Measurements from ENCODE around the gene PEX26. TPM values are rescaled to one million over a fixed set of nuclear protein-coding genes. Genes with fewer than 3 reads are reported as not detected.

Gene PEX26
- total RNA-seq (2021; ENCODE audit: unreplicated experiment): 21.9 TPM
- polyA plus RNA-seq (2012; ENCODE audit: insufficient read length): 14.1 TPM
- percentile 66 among the genes with signal in this experiment for Bru-seq, nascent RNA
- percentile 81 among the genes with signal in this experiment for BruChase-seq, experiment 1, labeled RNA remaining after a 2-hour chase
- percentile 86 among the genes with signal in this experiment for BruChase-seq, experiment 2, labeled RNA remaining after a 6-hour chase
- long read RNA-seq, partial matches to known transcripts: 2 of 18 reads
- long read RNA-seq, other reads (novel, unspliced or antisense): 13 of 18 reads

- Histone ChIP-seq H3K4me3 (ENCODE audit: low read depth in 2 of 2, low read length in 2 of 2) (peak within 1 kb of the TSS; percentile 92 to 95), H3K36me3 (ENCODE audit: control insufficient read depth, insufficient read depth, low read length) (peaks cover 10% of the 10 kb centered on the region), H3K9me3 (ENCODE audit: control insufficient read depth, insufficient read depth, low read depth, low read length) (no peaks in the 10 kb centered on the region), H3K4me1 (ENCODE audit: control insufficient read depth, insufficient read depth, low read length) (peaks cover 7% of the 10 kb centered on the region), H3K27ac (ENCODE audit: low read length) (peak within 1 kb of the TSS; percentile 84), H3K27me3 (ENCODE audit: control insufficient read depth, insufficient read depth, low read length) (no peaks in the 10 kb centered on the region)
- intact Hi-C loops (cut with micrococcal nuclease; ENCODE audit: unreplicated experiment): no loop called here
- TF ChIP-seq SIN3A (IDR thresholded peaks at IDR 0.05; ENCODE audit: borderline replicate concordance, insufficient read depth, low read depth, low read length) (peak; percentile 65; the same call in 1 of the 2 replicates), TCF7L2 (IDR thresholded peaks at IDR 0.05; ENCODE audit: low read depth, low read length) (peak; percentile 93), REST (IDR thresholded peaks at IDR 0.05; ENCODE audit: insufficient read depth in 1 of 2, low read depth in 2 of 2, low read length in 1 of 2) (no peak), CTCF (IDR thresholded peaks at IDR 0.05) (no peak), POLR2AphosphoS5 (IDR thresholded peaks at IDR 0.05; ENCODE audit: low read depth, low read length) (0 out of 2 replicates have a peak, but pooled peaks have one; percentile 31)
- DNase-seq (ENCODE audit: low read depth, low spot score): peak; percentile 55
- peak; percentile 99 for ATAC-seq
- POLR2A ChIA-PET: interaction anchor here (0.6 to 0.7 kb wide), 2 partner anchors 15 to 334 kb away, joined by 3 read pairs; no protein-coding TSS in a partner anchor
- no TSS peak for BruUV-seq (replicated peaks)
- in situ Hi-C loops (cut with HindIII; ENCODE audit: low pct_unique_long_range_greater_than_20kb, low sequenced_read_pairs): no loop called here
- CTCF ChIA-PET: no interaction called here
Observed at GRCh38 chr22:18077639-18078328, at the start of gene PEX26. TSS of gene PEX26 (plus strand) at chr22:18077990. CDS start at chr22:18078377, 387 bp downstream.

GRCh38 chr22:18028817-18029527 is 48.8 kb upstream of the PEX26 start:
- no peak for DNase-seq (ENCODE audit: low read depth, low spot score)
- H3K27ac ChIP-seq (ENCODE audit: low read length): no peak overlapping the region
- ATAC-seq: no peak
- intact Hi-C loops (cut with micrococcal nuclease; ENCODE audit: unreplicated experiment) (loop anchor here (10.0 kb wide), 1 partner anchor 194 kb away; no protein-coding TSS in a partner anchor), in situ Hi-C loops (cut with HindIII; ENCODE audit: low pct_unique_long_range_greater_than_20kb, low sequenced_read_pairs) (no loop called here)
- no peaks in the 10 kb centered on the region for H3K4me1 ChIP-seq (ENCODE audit: control insufficient read depth, insufficient read depth, low read length)
- no peaks in the 10 kb centered on the region for H3K9me3 ChIP-seq (ENCODE audit: control insufficient read depth, insufficient read depth, low read depth, low read length)
- no TSS peak for BruUV-seq (replicated peaks)
- CTCF ChIA-PET: no interaction called here
- H3K27me3 ChIP-seq (ENCODE audit: control insufficient read depth, insufficient read depth, low read length): no peaks in the 10 kb centered on the region
- no peak overlapping the region for H3K4me3 ChIP-seq (ENCODE audit: low read depth in 2 of 2, low read length in 2 of 2)
- TF ChIP-seq POLR2AphosphoS5 (IDR thresholded peaks at IDR 0.05; ENCODE audit: low read depth, low read length) (no peak), SIN3A (IDR thresholded peaks at IDR 0.05; ENCODE audit: borderline replicate concordance, insufficient read depth, low read depth, low read length) (no peak), TCF7L2 (IDR thresholded peaks at IDR 0.05; ENCODE audit: low read depth, low read length) (no peak), CTCF (IDR thresholded peaks at IDR 0.05) (no peak), REST (IDR thresholded peaks at IDR 0.05; ENCODE audit: insufficient read depth in 1 of 2, low read depth in 2 of 2, low read length in 1 of 2) (no peak)
- no peaks in the 10 kb centered on the region for H3K36me3 ChIP-seq (ENCODE audit: control insufficient read depth, insufficient read depth, low read length)
- POLR2A ChIA-PET: no interaction called here
